Measurements from ENCODE around the gene MMP23B. TPM values are rescaled to one million over a fixed set of nuclear protein-coding genes. Genes with fewer than 3 reads are reported as not detected.

The MMP23B gene
- polyA plus RNA-seq, 3 donors, result 0.89 to 24.4 (median 3.4) TPM

GRCh38 chr1:1616838-1617237 lies 15.1 kb upstream of the MMP23B start:
- H3K27ac ChIP-seq (ENCODE audit: low read depth, low read length), result no peak overlapping the region
- 69 to 87% (median 74%) methylated on average over 18 to 19 of the region's 19 CpGs for WGBS, 3 donors

- WGBS, 3 donors, result 87 to 94% (median 90%) methylated on average over 11 of the region's 11 CpGs
- H3K27ac ChIP-seq (ENCODE audit: low read depth, low read length), result no peak overlapping the region
Observed at GRCh38 chr1:1617516-1617915, 14.5 kb upstream of the MMP23B start.

- 89 to 98% (median 94%) methylated on average over 6 of the region's 6 CpGs for WGBS, 3 donors
Observed at GRCh38 chr1:1617925-1618324, 14.0 kb upstream of the MMP23B start.

GRCh38 chr1:1618396-1619068 lies 13.4 kb upstream of the MMP23B start:
- no peak overlapping the region for H3K27ac ChIP-seq (ENCODE audit: low read depth, low read length)
- WGBS, 3 donors, result 94 to 96% (median 96%) methylated on average over 9 of the region's 9 CpGs

More at GRCh38 chr1:1617925-1618324, 14.0 kb upstream of the MMP23B start:
- no peak overlapping the region for H3K27ac ChIP-seq (ENCODE audit: low read depth, low read length)

- 57 to 87% (median 86%) methylated on average over 14 of the region's 14 CpGs for WGBS, 3 donors
- no peak overlapping the region for H3K27ac ChIP-seq (ENCODE audit: low read depth, low read length)
Observed at GRCh38 chr1:1619917-1620361, 12.0 kb upstream of the MMP23B start.

- 86 to 92% (median 89%) methylated on average over 13 to 16 of the region's 16 CpGs for WGBS, 3 donors
- H3K27ac ChIP-seq (ENCODE audit: low read depth, low read length), result no peak overlapping the region
Observed at GRCh38 chr1:1620433-1621139, 11.4 kb upstream of the MMP23B start.

- no peak overlapping the region for H3K27ac ChIP-seq (ENCODE audit: low read depth, low read length)
- WGBS, 3 donors, result 84 to 88% (median 86%) methylated on average over 31 of the region's 31 CpGs
Observed at GRCh38 chr1:1621173-1622009, 10.6 kb upstream of the MMP23B start.

GRCh38 chr1:1622010-1622787 lies 9.8 kb upstream of the MMP23B start:
- whole genome bisulfite sequencing, 3 donors, result 82 to 91% (median 89%) methylated on average over 20 to 21 of the region's 21 CpGs
- no peak overlapping the region for H3K27ac ChIP-seq (ENCODE audit: low read depth, low read length)

GRCh38 chr1:1622788-1623094 lies 9.2 kb upstream of the MMP23B start:
- no peak overlapping the region for H3K27ac ChIP-seq (ENCODE audit: low read depth, low read length)

GRCh38 chr1:1623181-1623630 lies 8.8 kb upstream of the MMP23B start:
- 93 to 97% (median 95%) methylated on average over 30 to 33 of the region's 33 CpGs for WGBS, 3 donors

More at GRCh38 chr1:1622788-1623094, 9.2 kb upstream of the MMP23B start:
- 87 to 91% (median 90%) methylated on average over 17 of the region's 17 CpGs for WGBS, 3 donors

GRCh38 chr1:1623631-1624442 lies 8.1 kb upstream of the MMP23B start:
- 92 to 95% (median 94%) methylated on average over 48 to 51 of the region's 51 CpGs for WGBS, 3 donors

More at GRCh38 chr1:1623181-1623630, 8.8 kb upstream of the MMP23B start:
- H3K27ac ChIP-seq (ENCODE audit: low read depth, low read length), result no peak overlapping the region

GRCh38 chr1:1624443-1625403 lies 7.2 kb upstream of the MMP23B start:
- H3K27ac ChIP-seq (ENCODE audit: low read depth, low read length), result no peak overlapping the region
- WGBS, 3 donors, result 84 to 87% (median 85%) methylated on average over 37 to 38 of the region's 38 CpGs

More at GRCh38 chr1:1623631-1624442, 8.1 kb upstream of the MMP23B start:
- H3K27ac ChIP-seq (ENCODE audit: low read depth, low read length), result no peak overlapping the region

GRCh38 chr1:1625404-1625775 lies 6.6 kb upstream of the MMP23B start:
- no peak overlapping the region for H3K27ac ChIP-seq (ENCODE audit: low read depth, low read length)
- WGBS, 3 donors, result 92 to 95% (median 92%) methylated on average over 25 to 28 of the region's 28 CpGs

- 90 to 95% (median 92%) methylated on average over 7 to 8 of the region's 8 CpGs for WGBS, 3 donors
- H3K27ac ChIP-seq (ENCODE audit: low read depth, low read length), result no peak overlapping the region
Observed at GRCh38 chr1:1625824-1626206, 6.2 kb upstream of the MMP23B start.

GRCh38 chr1:1626207-1627141 lies 5.5 kb upstream of the MMP23B start:
- 95 to 96% (median 96%) methylated on average over 46 to 48 of the region's 48 CpGs for whole genome bisulfite sequencing, 3 donors
- H3K27ac ChIP-seq (ENCODE audit: low read depth, low read length), result no peak overlapping the region

All from adipose tissue (tissue), 3 donors.